Hepatic stellate cell (primary cell): ENCODE measurements around the gene SPOCK3.
"Not testable (repeated sequence)": the region's sequence is repeated elsewhere in the genome, so short reads cannot be mapped to it uniquely, and the experiment has no call there.

Source experiments
- DNase-seq: peaks from one replicate; pipeline ENCODE4 v3.0.0; 2011; ENCODE audit warnings: low spot score

The SPOCK3 gene

DNA sequence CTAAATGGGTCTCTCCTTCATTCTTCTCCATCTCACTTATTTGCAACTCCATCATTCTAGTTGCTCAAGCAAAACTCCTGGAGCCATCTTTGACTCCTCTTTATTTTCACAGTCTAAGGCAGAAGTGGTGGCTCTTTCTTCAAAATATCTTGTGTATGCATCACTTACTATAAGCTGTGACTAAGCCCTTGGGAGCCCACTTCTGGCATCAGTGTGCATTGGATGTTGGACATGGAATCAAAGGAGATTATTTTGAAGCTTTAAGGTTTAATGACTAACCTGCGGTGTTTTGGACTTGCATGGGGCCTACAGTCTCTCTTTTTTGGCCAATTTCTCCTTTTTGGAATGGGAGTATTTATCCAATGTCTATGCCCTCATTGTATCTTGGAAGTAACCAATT is 276.8 kb downstream of the SPOCK3 start:
- DNase-seq: no peak

DNA sequence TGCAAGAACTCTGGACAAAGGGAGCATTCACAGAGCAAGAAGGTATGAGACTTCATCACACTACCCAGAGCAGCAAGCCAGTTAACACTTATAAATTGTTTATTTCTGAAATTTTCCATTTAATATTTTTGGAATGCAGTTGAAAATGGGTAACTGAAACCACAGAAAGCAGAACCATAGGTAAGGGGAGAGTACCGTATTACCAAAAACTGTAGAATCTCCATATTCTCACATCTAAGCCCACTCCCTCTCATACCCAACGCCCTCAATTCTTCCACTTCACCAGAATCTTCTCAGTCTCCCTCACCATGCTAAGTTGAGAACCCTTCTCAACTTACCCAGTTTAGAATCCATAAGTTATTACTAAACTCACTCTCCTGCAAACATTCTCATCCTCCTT is 277.8 kb downstream of the SPOCK3 start:
- DNase-seq: no peak

DNA sequence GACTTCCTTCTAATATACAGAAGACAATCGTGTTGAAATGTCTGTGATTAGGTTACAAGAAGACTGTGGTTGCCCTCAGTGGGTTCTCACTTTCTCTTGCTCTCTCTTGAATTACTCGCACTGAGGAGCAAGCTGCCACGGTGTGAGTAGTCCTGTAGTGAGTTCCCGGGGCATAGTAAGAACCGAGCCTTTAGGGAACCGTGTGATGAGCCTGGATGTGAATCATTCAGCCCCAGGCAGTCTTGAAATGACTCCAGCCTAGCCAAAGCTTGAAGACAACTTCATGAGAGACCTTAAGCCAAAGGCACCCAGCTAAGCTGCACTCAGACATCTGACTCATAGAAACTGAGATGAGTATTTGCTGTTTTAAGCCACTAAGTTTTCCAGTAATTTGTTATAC is 292.7 kb downstream of the SPOCK3 start:
- DNase-seq: no peak

DNA sequence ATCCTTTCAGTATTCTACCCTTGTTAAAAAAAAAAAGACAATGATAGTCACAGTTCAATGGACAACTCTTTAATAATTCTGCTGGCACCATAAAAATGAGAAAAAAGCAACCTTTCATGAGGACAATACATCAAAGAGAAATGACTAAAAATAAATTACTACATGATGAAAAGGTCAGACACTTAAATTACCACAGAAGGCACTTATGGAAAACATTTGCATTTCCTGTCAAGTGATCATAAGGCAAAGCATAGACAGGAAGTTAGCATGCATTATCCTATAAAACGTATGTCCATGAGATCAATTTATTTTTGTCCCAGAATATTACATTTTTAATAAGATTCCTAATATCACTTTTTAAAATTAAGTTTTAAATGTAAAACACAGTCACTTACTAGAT is 303.8 kb downstream of the SPOCK3 start:
- DNase-seq: no peak

DNA sequence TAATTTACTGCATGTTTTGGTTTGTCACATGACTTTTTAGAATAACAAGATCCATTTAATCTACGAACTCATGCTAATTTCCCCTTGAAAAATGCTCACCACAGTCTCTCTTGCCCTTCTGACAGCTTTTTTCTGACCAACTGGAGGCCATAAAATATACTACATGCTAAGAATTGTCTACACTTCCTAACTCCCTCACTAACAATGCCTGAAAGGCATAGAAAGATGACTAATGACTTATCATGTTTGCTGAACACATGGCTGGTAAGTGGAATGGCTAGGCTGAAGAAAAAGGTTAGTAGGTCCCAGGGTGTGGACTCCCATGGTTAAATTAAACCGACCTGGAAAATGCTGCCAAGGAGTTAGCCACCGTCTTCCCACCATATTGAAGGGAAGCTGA is 309.9 kb downstream of the SPOCK3 start:
- DNase-seq: no peak

DNA sequence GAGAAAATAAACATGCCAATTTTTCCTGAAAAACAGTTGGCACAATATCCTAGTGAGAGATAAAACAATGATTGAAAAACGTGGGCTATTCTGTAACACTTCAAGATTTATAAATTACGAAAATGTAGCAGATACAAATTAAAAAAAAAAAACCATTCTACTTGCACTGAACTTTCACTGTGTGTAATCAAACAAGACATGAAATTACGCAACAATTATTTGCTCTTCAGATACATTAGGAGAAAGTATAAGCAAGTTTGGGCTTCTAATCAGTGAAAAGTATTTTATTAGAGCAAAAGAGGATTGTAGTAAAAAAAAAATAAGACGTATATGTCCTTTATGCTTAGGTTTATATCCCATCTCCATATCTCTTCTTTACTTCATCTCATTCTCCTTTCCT is 320.4 kb downstream of the SPOCK3 start:
- no peak for DNase-seq

DNA sequence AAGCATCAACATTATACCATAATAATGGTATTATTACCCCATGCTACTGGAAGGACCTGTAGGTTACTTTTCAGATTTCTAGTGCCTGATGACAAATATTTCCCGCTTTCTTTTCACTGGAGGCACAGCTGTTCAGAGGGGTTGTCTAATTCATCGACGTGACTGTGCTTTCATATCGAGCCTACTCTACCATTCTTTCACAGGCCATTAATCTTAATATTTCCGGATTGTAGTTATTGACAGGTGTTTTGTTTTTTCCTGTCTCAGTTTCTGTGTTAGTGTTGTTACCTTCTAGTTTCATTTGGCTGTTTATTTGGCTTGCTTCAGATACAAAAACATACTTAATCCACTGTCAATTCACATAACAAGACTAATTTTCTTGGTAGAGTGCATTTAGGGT is 330.9 kb downstream of the SPOCK3 start:
- DNase-seq: no peak

DNA sequence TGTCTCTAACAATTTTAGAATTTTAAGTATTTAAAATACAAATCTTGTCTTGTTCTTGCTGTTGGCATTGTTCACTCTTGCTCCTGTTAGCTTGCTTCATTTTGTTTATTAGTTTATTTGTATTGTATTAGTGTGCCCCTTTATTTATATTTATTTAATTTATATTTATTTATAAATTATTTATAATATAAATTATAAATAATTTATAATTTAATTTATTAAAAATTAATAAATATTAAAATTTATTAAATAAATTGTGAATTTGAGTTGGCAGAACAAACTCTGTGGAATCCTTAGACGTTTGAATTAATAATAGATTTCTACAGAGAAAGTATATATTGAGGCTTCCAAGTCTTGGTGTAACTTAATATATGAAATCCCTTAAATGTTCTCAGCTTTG is 331.4 kb downstream of the SPOCK3 start:
- no peak for DNase-seq

DNA sequence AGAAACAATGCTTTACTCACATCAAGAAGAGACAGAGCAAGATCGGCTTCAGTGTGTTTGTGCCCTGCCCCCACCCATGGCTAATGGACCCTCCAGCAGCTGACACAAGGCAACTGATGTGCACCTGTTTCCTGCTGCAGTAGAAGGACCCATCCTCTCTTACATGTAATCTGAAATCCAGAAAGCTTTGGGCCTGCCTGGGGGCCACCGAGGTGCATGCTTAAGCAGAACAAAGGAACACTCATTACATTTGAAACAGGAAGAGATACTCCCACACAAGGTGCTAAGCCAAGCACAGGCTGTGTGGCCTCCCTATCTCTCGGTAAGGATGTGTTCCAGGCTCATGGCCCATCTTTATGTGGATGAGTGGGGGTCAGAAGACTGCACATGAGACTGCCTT is 338.0 kb downstream of the SPOCK3 start:
- no peak for DNase-seq

DNA sequence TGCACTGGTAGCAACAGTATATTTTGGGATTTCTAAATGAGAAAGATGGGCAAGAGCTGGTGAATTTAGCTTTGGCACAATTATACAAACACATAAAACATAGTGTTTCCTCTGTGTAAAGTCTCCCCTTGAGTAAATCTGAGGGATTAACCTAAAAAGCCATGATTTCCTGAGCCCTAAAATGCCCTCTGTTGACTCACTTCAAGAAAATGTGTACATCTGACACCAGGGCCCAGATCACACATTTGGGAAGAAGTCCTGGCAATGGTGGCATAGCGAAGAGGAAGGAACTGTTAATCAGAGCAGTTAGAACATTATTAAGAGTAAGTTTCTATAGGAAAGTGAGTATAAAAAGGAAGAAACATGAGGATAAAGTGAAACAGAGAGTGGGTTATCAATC is 338.5 kb downstream of the SPOCK3 start:
- no peak for DNase-seq

DNA sequence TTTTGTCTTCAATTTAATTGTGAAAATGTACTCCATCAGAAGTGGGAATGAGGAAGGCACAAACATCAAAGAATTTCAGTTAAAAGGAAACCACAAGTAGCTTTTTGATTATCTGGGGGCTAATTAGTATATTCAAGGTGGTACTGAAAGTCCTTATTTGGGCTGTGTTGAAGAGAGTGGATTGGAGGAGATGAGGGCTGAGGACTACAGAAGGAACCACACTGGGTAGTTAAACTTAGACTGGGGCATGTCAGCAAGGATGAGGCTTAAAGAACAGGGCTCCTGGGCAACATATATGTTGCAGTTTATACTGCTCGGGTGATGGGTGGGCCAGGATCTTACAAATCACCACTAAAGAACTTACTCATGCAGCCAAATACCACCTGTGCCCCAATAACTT is 346.8 kb downstream of the SPOCK3 start:
- no peak for DNase-seq

DNA sequence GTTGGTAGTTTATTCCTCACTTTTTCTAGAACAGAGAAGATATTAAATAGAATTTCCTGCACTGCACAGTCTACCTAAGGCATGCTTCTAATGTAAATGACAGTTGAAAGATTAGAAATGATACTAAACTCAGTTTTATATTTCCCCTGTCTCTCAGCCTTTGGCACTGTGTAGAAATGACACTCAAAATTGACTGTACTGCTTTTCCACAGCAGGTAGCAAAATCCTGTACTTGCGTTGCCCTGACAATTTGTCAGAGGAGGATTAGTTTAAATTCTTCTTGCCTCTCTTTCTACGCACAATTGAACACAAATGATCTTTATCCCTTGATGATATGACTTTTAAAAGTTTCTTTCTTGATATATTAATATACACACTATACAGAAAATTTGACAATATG is 347.6 kb downstream of the SPOCK3 start:
- DNase-seq: no peak

DNA sequence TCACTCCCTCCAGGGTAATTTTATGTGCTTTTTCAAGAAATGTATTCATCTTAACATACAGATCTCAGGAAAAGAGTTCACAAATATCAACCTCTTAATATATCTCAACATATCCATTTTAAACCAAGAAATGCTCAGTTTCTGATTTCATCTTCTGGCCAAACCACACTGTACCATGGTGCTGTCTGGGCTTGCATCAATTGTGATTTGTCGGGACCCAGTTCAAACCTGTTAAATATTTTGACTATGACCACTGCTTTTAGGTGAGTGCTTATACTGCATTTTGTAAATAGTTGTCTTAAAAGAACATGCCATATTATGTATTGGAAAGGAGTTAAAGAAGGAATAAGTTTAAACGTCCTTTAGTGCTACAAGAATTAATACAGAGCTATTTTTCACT is 352.1 kb downstream of the SPOCK3 start:
- no peak for DNase-seq

DNA sequence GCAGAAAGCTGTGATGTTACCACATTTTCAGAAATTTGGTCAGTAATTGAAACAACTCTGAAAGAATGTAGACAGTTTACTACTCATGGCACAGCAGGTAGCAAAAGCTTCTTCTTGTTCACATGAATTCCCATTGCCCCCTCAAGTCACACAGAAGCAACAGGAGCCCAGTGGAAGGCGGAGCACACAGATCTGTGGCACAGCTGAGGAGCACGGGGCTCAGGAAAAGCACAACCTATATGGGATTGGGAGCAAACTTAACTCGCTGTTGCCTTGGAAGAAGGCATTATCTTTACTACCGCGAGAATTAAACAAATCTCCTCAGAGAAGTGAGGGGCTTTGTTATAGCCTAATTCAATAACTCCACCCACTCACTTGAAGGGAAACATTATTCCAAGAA is 358.5 kb downstream of the SPOCK3 start:
- DNase-seq: no peak

DNA sequence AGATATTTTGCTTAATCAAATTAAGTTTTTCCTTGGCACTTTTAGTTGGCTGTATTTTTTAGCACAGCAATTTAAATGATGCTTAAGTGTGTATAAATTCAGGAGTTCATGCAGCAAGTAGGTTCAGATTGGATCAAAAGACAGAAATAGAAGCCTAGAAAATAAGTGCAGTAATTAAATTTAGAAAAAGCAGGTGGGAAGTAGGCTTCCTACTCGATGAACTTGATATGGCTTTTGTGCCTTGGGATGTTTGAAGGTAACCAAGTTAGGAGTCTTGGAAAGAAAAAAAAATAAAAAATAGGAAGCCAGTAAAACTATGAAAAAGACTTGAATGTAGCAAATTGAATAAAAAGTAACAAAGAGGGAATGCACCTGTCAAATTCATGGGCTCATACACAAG is 372.3 kb downstream of the SPOCK3 start:
- no peak for DNase-seq

DNA sequence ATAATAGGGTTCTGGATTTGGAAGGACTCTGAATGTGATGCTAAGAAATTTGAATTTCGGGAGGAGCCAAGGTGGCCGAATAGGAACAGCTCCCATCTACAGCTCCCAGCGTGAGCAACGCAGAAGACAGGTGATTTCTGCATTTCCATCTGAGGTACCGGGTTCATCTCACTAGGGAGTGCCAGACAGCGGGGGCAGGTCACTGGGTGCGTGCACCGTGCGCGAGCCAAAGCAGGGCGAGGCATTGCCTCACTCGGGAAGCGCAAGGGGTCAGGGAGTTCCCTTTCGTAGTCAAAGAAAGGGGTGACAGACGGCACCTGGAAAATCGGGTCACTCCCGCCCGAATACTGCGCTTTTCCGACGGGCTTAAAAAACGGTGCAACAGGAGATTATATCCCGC is 383.9 kb downstream of the SPOCK3 start:
- DNase-seq: not testable (repeated sequence)

DNA sequence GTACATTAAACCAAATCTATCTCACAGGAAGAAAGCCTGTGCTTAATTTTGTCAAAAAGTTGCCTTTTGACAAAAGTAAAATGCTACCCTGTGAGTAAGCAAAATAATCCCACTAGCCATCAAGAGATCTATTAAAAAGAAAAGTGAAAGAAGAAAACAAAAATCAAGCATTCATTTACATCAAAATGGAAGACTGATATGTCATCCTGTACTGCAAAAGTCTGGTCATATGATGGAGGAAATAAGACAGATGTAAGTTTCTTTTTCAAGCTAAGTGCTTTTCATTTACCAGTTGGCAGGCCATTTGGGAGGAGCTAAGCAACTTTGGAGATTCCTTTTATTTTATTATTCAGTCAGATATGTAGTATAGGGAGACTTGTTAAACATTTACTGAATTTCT is 387.4 kb downstream of the SPOCK3 start:
- no peak for DNase-seq

DNA sequence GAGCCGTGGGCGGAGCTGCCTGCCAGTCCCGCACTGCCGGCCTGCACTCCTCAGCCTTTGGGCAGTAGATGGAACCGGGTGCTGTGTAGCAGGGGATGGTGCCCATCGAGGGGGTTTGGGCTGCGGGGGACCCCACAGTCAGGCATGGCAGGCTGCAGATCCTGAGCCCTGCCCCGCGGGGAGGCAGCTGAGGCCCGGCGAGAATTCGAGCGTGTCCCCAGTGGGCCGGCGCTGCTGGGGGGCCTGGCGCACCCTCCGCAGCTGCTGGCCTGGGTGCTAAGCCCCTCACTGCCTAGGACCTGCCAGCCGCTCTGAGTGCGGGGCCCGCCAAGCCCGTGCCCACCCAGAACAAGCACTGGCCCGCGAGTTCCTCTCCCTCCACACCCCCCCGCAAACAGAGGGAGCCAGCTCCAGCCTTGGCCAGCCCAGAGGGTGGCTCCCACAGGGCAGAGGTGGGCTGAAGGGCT is 391.5 kb downstream of the SPOCK3 start:
- DNase-seq: no peak

DNA sequence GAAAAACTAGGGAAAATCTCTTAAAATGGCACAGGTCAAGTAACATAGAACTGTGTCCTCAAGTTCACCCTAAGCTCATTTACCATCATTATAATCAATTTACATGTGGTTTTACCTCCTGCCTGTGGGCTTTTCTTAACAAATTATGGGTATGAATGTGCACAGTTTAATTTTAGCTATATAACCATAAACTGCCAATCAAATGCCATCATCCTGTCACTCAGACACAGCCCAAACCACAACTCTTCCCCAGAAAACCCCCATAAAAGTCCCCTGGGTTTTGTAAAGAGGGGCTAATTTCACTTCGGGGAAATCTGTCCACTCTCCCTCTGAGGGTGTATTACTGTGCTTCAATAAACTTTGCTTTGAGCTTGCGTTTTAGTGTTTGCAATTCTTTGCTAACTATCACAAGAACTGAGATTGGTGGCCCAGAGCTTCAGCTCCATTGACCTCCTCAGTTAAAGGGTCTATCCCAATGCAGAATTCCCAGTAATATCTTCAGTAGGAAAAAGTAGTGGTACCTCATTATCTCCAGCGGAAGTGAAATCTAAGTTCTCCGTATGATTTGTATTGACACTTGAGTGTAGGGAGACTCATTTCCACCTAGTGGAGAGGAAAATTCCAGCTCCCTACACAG is 394.6 kb downstream of the SPOCK3 start:
- no peak for DNase-seq

DNA sequence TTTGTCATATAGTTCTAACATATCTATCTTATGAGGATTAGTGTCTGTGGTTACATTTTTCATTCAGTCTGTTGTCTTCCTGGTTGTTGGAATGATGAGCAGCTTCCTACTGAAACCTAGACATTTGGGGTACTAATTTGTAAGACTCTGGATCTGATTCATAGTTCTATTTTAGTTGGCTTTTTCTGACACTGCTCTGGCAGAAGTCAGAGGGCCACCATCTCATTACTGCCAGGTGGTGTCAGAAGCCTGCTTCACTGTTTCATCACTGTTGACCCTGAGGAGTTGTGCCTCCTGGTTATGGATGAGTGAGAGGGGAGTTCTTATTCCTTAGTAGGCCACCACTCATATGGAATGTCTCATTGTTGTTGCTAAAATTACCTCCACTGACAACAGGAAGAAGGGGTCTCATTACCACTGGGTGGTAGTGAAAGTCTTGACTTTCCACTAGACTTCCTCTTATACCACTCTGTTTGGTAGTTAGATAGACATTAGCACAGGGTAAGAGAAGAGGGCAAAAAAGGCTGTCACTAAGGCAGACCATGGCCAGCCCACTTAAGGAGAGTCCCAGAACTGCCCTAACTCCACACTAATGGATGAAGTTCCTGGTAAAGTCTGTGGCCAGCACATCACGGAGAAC is 395.2 kb downstream of the SPOCK3 start:
- DNase-seq: no peak

DNA sequence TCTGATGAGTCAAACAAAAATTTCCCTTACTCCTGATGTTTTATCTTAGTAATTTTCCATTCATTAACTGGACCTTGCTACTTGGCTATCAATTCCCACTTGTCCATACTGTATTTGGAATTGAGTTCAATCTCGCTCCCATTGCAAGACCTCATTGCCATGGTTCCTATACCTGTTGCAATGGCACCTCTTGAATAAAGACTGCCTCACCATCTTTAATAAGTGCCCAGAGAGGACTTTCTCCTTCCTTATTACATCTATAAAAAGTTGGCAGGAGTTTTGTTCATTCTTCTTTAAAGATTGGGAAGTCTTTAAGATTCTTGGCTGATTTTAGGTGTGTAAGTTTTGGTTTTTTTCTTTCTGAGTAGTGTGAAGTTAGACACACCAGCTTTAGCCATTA is 397.4 kb downstream of the SPOCK3 start:
- DNase-seq: no peak

DNA sequence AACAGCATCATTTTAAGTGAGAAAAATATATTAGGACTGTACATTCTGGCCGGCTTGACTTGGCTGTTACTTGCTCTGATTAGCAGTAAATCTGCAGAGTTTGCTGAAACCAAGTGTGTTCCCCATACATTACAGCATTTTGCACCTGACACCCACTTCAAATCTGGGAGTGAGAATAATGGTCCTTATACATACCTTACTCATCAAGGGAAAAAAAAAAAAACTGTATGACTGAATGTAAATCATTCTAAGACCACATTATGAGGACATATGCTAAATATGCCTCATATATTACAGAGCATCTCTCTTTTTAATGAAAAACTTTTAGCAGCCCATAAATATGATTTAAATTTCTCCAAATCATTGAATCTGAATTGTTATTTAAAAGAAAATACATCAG is 406.7 kb downstream of the SPOCK3 start:
- no peak for DNase-seq

DNA sequence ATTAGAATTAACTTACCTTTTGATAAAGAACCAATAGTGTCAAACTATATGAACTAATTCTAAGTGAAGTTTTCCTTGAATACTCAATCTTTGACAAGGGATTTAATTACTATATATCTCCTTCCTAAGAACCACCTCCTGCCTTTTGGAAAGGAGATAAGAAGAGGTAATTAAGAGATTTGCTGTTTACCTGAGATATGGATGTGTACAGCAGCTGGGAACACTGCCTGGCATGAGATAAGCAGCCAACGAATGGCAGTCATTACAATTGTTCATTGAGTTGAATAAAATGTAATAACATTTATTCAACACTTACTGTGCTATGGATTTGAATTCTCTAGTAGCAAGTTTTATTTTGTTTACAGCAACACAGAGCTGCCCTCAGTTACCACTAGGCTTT is 407.1 kb downstream of the SPOCK3 start:
- DNase-seq: no peak

DNA sequence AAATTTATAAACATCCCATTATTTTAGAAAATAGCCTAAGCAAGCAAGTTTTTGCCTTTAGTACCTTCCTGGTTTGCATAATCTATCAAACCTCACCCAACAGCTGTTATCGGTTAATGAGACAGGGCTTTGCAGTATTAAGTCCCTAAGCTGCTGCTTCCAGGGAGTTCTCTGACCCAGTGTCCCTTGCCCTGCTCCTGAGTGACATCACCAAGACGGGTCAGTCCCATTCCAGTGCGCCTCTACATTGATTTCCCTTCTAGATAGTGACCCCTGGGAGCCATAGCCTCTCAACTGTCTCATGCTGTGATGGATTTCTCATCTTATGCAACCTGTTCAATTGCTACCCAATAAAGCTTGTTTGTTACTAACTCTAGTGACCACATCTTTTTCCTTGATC is 410.4 kb downstream of the SPOCK3 start:
- DNase-seq: no peak
